ENCODE measurements around the gene RAPGEF1.

RAPGEF1 gene

DNA sequence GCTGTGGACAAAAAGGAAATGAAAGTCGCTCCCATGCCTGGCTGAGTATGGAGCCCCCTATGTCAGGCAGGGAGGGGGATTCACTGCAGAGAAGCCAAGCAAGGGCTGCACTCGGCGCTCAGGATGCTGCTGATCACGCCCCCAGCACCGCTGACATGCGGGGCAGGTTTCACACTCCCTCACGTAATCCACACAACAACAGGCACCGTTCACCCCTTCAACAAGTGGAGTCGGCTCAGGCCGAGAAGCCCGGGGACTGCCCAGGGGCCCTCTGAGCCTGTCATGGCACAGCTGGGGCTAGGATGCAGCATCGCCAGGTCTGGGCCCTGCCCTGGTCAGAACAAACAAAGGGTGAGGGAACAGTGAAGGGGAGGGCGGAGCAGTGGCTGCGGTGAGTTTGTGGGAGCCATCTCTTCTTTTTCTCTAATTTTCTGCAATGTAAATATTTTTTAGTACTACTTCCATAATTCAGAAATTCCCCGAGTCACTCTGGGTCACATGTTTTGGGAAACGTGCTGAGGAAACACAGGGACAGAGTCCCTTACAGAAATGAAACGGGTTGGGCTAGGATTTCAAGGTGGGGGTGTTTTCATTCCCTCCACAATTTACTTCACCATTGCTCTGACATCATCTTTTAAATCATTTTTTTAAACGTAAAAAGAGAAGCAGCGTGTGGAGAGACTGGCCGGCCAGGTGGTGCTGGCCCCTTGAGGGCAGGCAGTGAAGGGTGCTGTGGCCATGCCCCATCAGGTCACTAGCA, 144.8 kb downstream of the RAPGEF1 start:
- no peak for TF ChIP-seq POLR2AphosphoS5 (IDR thresholded peaks at IDR 0.05; ENCODE audit: low read depth, low read length)
- TF ChIP-seq, protein P1, sequence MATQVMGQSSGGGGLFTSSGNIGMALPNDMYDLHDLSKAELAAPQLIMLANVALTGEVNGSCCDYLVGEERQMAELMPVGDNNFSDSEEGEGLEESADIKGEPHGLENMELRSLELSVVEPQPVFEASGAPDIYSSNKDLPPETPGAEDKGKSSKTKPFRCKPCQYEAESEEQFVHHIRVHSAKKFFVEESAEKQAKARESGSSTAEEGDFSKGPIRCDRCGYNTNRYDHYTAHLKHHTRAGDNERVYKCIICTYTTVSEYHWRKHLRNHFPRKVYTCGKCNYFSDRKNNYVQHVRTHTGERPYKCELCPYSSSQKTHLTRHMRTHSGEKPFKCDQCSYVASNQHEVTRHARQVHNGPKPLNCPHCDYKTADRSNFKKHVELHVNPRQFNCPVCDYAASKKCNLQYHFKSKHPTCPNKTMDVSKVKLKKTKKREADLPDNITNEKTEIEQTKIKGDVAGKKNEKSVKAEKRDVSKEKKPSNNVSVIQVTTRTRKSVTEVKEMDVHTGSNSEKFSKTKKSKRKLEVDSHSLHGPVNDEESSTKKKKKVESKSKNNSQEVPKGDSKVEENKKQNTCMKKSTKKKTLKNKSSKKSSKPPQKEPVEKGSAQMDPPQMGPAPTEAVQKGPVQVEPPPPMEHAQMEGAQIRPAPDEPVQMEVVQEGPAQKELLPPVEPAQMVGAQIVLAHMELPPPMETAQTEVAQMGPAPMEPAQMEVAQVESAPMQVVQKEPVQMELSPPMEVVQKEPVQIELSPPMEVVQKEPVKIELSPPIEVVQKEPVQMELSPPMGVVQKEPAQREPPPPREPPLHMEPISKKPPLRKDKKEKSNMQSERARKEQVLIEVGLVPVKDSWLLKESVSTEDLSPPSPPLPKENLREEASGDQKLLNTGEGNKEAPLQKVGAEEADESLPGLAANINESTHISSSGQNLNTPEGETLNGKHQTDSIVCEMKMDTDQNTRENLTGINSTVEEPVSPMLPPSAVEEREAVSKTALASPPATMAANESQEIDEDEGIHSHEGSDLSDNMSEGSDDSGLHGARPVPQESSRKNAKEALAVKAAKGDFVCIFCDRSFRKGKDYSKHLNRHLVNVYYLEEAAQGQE (IDR thresholded peaks at IDR 0.05; ENCODE audit: insufficient read depth in 1 of 2, low read depth in 2 of 2, low read length in 2 of 2) = no peak

DNA sequence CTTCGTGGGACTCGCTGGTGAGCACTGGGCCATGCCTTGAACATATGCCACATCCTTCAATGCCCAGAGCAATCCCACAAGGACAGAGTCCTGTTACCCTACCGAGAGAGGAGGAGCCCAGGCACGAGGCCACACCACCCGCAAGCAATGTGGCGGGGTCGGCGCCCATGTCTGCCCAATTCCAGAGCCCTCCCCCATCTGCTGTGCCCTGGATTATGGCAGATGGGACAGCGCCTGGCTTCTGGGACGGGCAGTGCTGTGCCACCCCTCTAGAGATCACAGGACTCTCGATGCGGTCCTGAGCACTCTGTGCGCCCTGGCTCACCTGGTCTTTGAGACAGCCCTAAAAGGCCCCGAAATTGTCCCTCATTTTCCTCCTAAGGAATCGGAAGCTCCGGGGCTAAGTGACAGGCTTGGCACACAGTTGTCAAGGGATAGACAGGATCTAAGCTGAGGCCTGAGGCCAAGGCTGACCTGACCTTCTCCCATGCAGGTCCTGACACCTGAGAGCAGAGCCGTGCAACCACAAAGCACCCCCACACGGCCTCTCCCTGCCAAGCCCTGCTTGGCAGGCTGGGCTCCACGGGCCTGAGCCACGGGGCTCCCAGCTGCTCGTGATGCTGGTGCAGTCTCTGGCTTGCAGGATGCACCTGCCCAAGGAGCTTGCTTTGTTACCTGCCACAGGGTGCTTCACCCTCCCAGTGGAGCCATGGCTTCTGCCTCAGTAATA, 145.8 kb downstream of the RAPGEF1 start:
- TF ChIP-seq, protein P1 (IDR thresholded peaks at IDR 0.05; ENCODE audit: insufficient read depth in 1 of 2, low read depth in 2 of 2, low read length in 2 of 2) = no peak
- TF ChIP-seq SIN3A (IDR thresholded peaks at IDR 0.05; ENCODE audit: borderline replicate concordance, insufficient read depth, low read length) = no peak
- TF ChIP-seq FOXP2 (optimal IDR thresholded peaks at IDR 0.05; ENCODE audit: borderline replicate concordance, extremely low read depth, extremely low read length, insufficient read depth) = no peak
- no peak for TF ChIP-seq TAF1 (IDR thresholded peaks at IDR 0.05; ENCODE audit: borderline replicate concordance, insufficient read depth, low read length)
- TF ChIP-seq POLR2AphosphoS5 (IDR thresholded peaks at IDR 0.05; ENCODE audit: low read depth, low read length) = no peak

DNA sequence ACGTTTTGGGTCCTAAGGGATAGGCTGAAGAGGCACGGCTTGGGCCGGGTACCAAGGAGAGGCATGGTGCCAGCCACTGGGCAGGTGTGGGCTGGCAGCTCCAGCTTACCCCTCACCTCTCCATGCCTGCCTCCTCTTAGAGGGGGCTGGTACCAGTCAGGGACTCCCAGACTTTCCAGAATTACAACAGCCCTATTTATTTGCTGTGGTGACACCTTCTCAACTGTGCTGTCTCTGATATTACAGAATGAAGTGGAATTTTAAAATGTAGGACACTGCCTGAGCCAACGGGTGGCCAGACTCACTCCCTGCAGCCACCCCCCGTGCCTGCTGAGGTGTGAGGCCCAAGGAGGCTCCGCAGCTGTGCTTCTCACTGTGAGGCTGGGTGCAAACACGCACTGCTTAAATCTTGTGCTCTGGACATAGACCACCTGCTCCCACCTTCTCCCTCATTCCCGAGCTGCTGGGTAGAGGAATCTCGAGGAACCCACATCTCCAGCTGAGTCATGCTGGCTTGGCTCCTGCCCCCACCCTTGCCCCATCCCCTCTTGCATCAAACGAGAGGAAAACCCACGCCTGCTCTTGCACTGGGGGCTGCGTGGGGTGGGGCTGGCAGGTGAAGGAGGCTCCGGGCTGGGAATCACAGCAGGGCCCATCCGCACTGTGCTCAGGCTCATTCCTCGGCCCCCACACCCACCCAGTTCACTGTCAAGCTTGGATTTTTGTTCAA, 146.6 kb downstream of the RAPGEF1 start:
- TF ChIP-seq, protein P1 (IDR thresholded peaks at IDR 0.05; ENCODE audit: insufficient read depth in 1 of 2, low read depth in 2 of 2, low read length in 2 of 2) = no peak
- no peak for TF ChIP-seq SIN3A (IDR thresholded peaks at IDR 0.05; ENCODE audit: borderline replicate concordance, insufficient read depth, low read length)
- TF ChIP-seq TAF1 (IDR thresholded peaks at IDR 0.05; ENCODE audit: borderline replicate concordance, insufficient read depth, low read length) = no peak
- TF ChIP-seq POLR2AphosphoS5 (IDR thresholded peaks at IDR 0.05; ENCODE audit: low read depth, low read length) = no peak
- no peak for TF ChIP-seq FOXP2 (optimal IDR thresholded peaks at IDR 0.05; ENCODE audit: borderline replicate concordance, extremely low read depth, extremely low read length, insufficient read depth)

DNA sequence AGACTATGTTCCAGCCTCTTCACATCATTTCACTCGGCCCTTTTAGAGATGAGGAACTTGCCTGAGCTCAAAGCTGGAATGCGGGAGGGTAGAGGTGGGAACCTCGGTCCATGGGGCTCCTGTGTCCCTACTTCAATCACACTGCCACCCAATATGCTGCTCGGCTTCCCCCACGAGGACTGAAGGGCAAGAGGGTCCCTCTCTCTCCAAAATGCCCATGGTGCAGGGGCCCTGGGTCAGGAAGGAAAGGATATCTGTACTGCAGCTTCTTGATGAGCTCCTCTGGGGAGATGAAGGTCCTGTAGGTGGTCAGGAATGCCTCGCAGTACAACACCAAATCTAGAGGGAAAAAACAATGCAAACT, 148.0 kb downstream of the RAPGEF1 start:
- TF ChIP-seq FOXP2 (optimal IDR thresholded peaks at IDR 0.05; ENCODE audit: borderline replicate concordance, extremely low read depth, extremely low read length, insufficient read depth) (no peak), TAF1 (IDR thresholded peaks at IDR 0.05; ENCODE audit: borderline replicate concordance, insufficient read depth, low read length) (no peak), SIN3A (IDR thresholded peaks at IDR 0.05; ENCODE audit: borderline replicate concordance, insufficient read depth, low read length) (no peak), POLR2AphosphoS5 (IDR thresholded peaks at IDR 0.05; ENCODE audit: low read depth, low read length) (no peak)
- TF ChIP-seq, protein P1 (IDR thresholded peaks at IDR 0.05; ENCODE audit: insufficient read depth in 1 of 2, low read depth in 2 of 2, low read length in 2 of 2) = no peak
